ENCODE measurements around the gene DOHH. TPM values are rescaled to one million over a fixed set of nuclear protein-coding genes. Genes with fewer than 3 reads are reported as not detected.

Gene DOHH
- total and polyA plus RNA-seq, 2 donors (not counting 3 experiments of a cell fraction or from before 2014, with no cell fraction given) = 8.7 to 15.2 TPM

DNA sequence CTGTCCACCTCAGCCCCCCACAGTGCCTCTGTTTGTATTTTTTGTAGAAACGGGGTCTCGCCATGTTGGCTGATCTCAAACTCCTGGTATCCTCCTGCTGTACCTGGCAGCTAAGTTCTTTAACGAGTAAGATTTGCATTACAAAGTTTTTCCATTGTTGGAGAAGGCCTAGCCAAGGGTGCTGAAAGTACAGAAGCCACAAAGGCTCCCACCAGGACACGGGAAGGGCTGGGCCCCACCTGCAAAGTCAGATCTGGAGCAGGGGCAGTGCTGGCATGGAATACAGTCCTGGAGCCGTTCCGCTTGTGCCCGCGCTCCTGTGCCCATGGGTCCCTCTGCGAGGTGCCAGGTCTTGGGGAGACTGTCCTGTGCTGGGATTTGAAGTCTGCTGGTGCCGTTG lies 17.8 kb upstream of the DOHH start:
- H4K20me1 ChIP-seq (replicated peaks; ENCODE audit: control insufficient read depth, extremely low read depth, insufficient read depth, low read length) = no peaks in the 10 kb centered on the region
- peaks cover 0 to 24% of the 10 kb centered on the region in 2 experiments for H3K36me3 ChIP-seq (ENCODE audit: control insufficient read depth in 2 of 2, extremely low read depth in 1 of 2, insufficient read depth in 2 of 2, low read length in 2 of 2)
- H3K9ac ChIP-seq (replicated peaks; ENCODE audit: extremely low read depth, insufficient read depth, low read length) = no peak overlapping the region
- dilution Hi-C loops (cut with MboI; ENCODE audit: extremely low pct_ligation_motif_present, low sequenced_read_pairs) = no loop called here
- no peak for TF ChIP-seq POLR2AphosphoS5 (IDR thresholded peaks at IDR 0.05; ENCODE audit: insufficient read depth, low read depth, low read length)
- TF ChIP-seq, protein P1, sequence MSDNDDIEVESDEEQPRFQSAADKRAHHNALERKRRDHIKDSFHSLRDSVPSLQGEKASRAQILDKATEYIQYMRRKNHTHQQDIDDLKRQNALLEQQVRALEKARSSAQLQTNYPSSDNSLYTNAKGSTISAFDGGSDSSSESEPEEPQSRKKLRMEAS (IDR thresholded peaks at IDR 0.05; ENCODE audit: insufficient read depth, insufficient read length) = no peak
- no peak for TF ChIP-seq JUN (IDR thresholded peaks at IDR 0.05; ENCODE audit: borderline replicate concordance, insufficient read depth, insufficient read length, low read depth)
- TF ChIP-seq FOS (IDR thresholded peaks at IDR 0.05; ENCODE audit: borderline replicate concordance, insufficient read depth, low read length) = no peak
- no peak for TF ChIP-seq MYC (IDR thresholded peaks at IDR 0.05; ENCODE audit: low read depth, low read length)
- TF ChIP-seq, protein P2, sequence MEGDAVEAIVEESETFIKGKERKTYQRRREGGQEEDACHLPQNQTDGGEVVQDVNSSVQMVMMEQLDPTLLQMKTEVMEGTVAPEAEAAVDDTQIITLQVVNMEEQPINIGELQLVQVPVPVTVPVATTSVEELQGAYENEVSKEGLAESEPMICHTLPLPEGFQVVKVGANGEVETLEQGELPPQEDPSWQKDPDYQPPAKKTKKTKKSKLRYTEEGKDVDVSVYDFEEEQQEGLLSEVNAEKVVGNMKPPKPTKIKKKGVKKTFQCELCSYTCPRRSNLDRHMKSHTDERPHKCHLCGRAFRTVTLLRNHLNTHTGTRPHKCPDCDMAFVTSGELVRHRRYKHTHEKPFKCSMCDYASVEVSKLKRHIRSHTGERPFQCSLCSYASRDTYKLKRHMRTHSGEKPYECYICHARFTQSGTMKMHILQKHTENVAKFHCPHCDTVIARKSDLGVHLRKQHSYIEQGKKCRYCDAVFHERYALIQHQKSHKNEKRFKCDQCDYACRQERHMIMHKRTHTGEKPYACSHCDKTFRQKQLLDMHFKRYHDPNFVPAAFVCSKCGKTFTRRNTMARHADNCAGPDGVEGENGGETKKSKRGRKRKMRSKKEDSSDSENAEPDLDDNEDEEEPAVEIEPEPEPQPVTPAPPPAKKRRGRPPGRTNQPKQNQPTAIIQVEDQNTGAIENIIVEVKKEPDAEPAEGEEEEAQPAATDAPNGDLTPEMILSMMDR (IDR thresholded peaks at IDR 0.05; ENCODE audit: extremely low read depth in 1 of 2, insufficient read depth in 1 of 2, low read depth in 1 of 2, low read length in 2 of 2) = no peak
- TF ChIP-seq GATA2 (IDR thresholded peaks at IDR 0.05; ENCODE audit: insufficient read depth, insufficient read length, low read depth, low read length) = no peak
- TF ChIP-seq POLR2A (IDR thresholded peaks at IDR 0.05; ENCODE audit: low read depth, low read length) = no peak
- no peak for TF ChIP-seq EZH2 (IDR thresholded peaks at IDR 0.05; ENCODE audit: borderline replicate concordance, low read depth, low read length, severe bottlenecking)
- no peak overlapping the region for H3K4me2 ChIP-seq (ENCODE audit: insufficient read depth, low read length)
- H3K27me3 ChIP-seq (ENCODE audit: control insufficient read depth in 2 of 2, insufficient read depth in 2 of 2, low read length in 2 of 2) = no peaks in the 10 kb centered on the region
- no peaks in the 10 kb centered on the region for H3K9me3 ChIP-seq (replicated peaks; ENCODE audit: control insufficient read depth, insufficient read depth, low read length)
- ChIA-PET CTCF (interaction anchor here (1.2 kb wide), 1 partner anchor 27 kb away, joined by 3 read pairs; no protein-coding TSS in a partner anchor), POLR2A (no interaction called here)
- intact Hi-C loops (cut with micrococcal nuclease) = no loop called here
- FAIRE-seq (no peak), DNase-seq (ENCODE audit: low read depth, low spot score) (no peak)
- no peak overlapping the region for H3K27ac ChIP-seq (ENCODE audit: insufficient read depth, low read depth, low read length)
- H2AFZ ChIP-seq (ENCODE audit: low read depth, low read length) = no peak overlapping the region
- peaks cover 80% of the 10 kb centered on the region for H3K79me2 ChIP-seq (ENCODE audit: control insufficient read depth, insufficient read depth, low read length)
- no peaks in the 10 kb centered on the region for H3K4me1 ChIP-seq (ENCODE audit: control insufficient read depth, extremely low read depth, insufficient read depth, low read length)
- H3K4me3 ChIP-seq (replicated peaks in 1 of 3; ENCODE audit: insufficient read depth in 1 of 3, low read depth in 1 of 3, low read length in 3 of 3) = no peak overlapping the region
- BruUV-seq (replicated peaks) = no TSS peak
- no peaks in the 10 kb centered on the region for H3K9me1 ChIP-seq (replicated peaks; ENCODE audit: control insufficient read depth, extremely low read depth, insufficient read depth, low read length)

All from endothelial cell of umbilical vein (primary cell).